Fibroblast of mammary gland (primary cell): Measurements from ENCODE around the gene ZNF396.
A peak's percentile ranks its signal among the peaks of the same experiment; 100 is the strongest.

Experiments
- DNase-seq: peaks from one replicate; pipeline ENCODE4 v3.0.0-alpha.2; 2010; ENCODE audit warnings: low read depth
- H3K4me3 ChIP-seq: 2 replicates; pipeline ENCODE4 v1.5.1; 2011; ENCODE audit warnings: low read depth, mild to moderate bottlenecking, low read length, moderate library complexity; ENCODE audit not compliant: control insufficient read depth
- TF ChIP-seq, protein P1 (sequence below): conservative IDR thresholded peaks from 2 replicates; pipeline ENCODE4 v1.5.1; 2011; ENCODE audit warnings: low read depth, low read length, inconsistent platforms; ENCODE audit not compliant: control insufficient read depth, insufficient read depth

The ZNF396 gene

DNA sequence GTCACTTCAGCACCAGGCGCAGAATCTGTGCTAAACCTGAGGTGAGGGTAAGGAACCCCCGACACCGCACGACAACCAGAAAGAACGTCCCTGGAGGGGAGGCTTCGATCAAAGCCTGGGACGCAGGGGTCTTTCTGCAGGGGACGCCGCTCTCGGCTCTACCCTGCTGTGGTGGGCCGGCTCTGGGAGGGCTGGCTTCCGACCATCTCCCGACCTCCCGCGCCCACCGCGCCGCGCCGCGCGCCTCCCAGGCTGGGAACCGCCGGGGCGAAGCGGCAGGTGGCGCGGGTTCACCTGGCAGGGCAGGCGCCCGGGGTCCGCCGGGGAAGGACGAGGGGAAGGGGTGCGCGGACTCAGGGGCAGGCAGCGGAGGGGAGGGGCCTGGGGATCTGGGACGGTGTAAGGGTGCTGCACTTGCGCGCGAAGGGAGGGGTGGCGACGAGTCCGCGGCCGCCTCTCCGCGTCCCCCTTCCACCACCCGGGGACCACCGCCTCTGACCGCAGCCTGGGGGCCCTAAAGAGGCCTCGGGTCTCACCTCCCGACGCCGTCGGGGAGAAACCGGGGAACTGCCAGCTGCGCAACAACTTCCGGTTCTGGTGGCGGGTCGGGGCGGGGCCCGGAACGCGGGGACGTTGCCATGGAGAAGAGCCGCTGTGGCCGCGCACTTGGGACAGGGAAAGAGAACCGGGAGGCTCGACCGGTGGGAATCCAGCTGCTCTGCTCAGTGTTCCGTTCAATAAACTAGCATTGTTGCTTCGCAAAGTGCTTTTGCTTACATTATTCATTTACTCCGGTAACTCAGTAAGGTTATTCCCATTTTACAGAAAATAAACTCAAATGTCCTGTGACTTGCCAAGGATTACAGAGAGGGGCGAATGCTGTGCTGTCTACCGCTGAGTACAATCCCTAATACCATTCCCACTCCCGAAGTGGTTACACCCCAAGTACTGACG, at the start of gene ZNF396:
Gene ZNF396, minus strand, starts transcription at position 596 of the 954 bp plus-strand sequence. CDS start 3,045 bp downstream, outside the sequence.
- TF ChIP-seq, protein P1, sequence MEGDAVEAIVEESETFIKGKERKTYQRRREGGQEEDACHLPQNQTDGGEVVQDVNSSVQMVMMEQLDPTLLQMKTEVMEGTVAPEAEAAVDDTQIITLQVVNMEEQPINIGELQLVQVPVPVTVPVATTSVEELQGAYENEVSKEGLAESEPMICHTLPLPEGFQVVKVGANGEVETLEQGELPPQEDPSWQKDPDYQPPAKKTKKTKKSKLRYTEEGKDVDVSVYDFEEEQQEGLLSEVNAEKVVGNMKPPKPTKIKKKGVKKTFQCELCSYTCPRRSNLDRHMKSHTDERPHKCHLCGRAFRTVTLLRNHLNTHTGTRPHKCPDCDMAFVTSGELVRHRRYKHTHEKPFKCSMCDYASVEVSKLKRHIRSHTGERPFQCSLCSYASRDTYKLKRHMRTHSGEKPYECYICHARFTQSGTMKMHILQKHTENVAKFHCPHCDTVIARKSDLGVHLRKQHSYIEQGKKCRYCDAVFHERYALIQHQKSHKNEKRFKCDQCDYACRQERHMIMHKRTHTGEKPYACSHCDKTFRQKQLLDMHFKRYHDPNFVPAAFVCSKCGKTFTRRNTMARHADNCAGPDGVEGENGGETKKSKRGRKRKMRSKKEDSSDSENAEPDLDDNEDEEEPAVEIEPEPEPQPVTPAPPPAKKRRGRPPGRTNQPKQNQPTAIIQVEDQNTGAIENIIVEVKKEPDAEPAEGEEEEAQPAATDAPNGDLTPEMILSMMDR = no peak
- peak within 1 kb of the TSS; percentile 61 for H3K4me3 ChIP-seq
- peak; percentile 30 for DNase-seq

DNA sequence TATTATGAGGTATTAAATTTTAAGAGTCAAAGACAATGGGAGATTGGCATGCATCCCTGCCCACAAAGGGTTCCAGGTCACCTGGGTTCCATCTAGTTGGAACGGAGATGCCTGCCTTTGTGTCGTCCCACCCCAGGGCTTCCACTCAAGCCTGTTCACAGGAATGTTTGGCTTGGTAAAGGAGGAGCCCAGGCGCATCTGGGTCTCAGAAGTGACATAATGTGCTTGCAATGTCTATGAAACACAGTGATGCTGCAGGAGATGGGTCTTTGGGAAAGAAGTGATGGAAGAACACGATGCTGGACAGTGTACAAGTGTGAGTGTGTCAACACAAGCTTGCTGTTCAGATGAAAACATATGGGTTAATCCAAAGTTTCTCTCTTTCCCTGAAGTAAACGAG, 49.6 kb upstream of the ZNF396 start:
- no peak for DNase-seq
- H3K4me3 ChIP-seq = no peak overlapping the region
- TF ChIP-seq, protein P1 = no peak

DNA sequence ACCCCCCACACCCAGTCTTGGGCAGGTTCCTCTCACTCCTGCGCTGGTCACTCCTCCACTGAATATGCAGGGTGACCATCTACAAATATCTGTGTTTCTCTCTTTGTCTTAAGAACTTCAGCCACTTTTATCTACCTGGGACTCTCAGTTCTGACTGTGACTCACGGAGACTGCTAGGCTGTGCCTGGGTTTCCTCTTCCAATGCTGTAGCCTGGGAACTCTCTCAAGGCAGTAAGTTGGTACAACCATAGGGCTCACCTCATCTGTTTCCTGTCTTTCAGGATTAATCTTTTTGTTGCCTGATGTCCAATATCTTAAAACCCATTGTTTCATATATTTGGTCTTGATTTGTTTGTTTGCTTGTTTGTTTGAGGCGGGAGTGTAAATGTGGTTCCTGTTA, 47.2 kb upstream of the ZNF396 start:
- no peak for DNase-seq
- no peak overlapping the region for H3K4me3 ChIP-seq
- TF ChIP-seq, protein P1 = no peak

DNA sequence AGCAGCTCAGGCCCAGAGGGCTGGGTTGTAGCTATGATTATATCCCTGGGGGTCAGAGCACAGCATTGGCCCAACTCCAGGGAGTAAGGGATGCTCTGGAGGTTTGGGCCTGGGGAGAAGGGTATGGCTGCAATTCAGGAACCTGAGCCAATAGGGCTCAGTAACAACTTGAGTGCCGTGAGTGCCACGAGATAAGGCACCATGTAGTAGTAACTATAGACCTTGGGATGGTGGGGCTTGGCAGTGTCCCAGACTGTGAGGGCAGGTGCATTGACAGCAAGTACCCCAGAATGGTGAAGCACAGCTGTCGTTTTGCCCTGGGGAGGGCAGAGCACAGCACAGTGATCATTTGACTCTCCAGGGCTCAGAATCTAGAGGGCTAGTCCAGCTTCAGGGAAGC, 45.1 kb upstream of the ZNF396 start:
- DNase-seq = no peak
- H3K4me3 ChIP-seq = no peak overlapping the region
- TF ChIP-seq, protein P1 = no peak

DNA sequence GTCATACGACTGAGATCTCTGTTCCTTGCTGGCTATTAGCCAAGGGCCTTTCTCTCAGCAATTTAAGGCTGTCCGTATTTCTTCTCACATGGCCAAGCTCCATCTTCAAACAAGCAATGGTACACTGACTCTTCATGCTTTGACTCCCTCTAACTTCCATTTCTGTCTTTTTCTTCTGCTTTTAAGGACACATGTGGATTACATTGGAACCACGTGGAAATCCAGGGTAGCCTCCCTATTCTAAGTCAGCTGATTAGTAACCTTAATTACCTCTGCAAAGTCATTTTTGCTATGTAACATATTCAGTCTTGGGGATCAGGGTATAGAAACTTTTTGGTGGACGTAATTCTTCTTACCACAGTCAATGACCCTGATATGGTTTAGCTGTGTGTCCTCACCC, 41.5 kb upstream of the ZNF396 start:
- DNase-seq = no peak
- no peak overlapping the region for H3K4me3 ChIP-seq
- TF ChIP-seq, protein P1 = no peak

DNA sequence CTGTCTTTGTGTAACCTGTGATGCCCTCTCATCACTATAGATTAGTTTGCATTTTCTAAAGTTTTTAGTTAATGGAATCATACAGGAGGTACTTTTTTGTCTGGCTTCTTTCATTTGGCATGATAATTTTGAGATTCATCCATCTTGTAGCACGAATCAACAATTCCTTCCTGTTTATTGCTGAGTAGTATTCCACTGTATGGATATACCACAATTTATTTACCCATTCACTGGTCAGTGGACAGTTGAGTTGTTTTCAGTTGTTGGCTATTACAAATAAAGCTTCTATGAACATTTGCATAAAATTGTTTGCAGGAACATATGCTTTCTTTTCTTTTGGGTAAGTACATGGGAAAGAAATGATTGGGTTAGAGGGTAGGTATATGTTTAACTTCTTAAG, 40.1 kb upstream of the ZNF396 start:
- H3K4me3 ChIP-seq = no peak overlapping the region
- TF ChIP-seq, protein P1 = no peak
- no peak for DNase-seq
